Right renal cortex interstitium (tissue), 3 donors: ENCODE data around the gene CNTNAP2. TPM values are rescaled to one million over a fixed set of nuclear protein-coding genes. Genes with fewer than 3 reads are reported as not detected.

Experiments used
- DNase-seq, 3 donors: peaks; one replicate each; pipeline ENCODE4 v3.0.0-alpha.2; 2013; ENCODE audit warnings: low read depth in 3 of 3, low spot score in 2 of 3
- polyA plus RNA-seq, 3 donors: library from polyadenylated mRNA; unstranded; fragments of 120-200 nt; gene quantifications; one replicate each; pipeline ENCODE4 v1.2.1, GENCODE V29; 2013; ENCODE audit not compliant: insufficient read length in 3 of 3

CNTNAP2 gene
- polyA plus RNA-seq, 3 donors, result 21.2 to 29.0 (median 25.8) TPM

DNA sequence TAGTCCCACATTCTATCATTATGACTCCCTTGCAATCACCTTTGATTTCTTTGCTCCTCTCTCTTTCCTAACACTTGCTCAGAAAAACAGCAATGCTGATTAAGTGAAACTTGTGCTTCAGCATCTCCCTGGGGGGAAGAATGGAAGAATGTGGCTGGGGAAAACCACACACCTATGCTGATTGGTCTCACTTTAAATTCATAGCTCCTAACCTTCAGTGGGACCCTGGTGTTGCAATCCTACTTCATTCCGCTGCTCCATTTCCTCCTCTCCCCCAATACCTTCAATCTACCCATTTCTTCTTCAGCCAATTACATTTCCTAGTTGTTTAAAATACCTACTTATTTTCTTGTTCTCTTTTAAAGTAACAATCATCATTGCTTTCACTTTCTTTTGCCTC is 1307.3 kb downstream of the CNTNAP2 start:
- no peak for DNase-seq

DNA sequence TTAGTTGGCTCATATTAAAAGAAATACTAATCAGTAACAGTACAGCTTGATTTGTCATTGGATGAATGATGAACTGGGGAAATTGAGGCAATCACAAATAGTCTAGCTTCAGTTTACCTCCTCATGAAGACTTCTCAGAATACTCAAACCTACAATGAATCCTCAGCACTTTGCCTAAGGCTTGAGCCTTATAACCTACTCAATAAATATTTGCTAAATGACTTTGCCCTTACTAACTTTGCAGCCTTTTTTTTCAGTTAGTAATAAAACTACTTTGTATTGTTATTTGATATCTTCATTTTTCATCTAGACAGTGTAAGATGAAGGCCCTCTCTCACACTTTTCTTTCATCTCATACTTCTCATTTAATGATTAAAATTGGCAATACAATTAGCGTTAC is 1311.5 kb downstream of the CNTNAP2 start:
- DNase-seq, result no peak

DNA sequence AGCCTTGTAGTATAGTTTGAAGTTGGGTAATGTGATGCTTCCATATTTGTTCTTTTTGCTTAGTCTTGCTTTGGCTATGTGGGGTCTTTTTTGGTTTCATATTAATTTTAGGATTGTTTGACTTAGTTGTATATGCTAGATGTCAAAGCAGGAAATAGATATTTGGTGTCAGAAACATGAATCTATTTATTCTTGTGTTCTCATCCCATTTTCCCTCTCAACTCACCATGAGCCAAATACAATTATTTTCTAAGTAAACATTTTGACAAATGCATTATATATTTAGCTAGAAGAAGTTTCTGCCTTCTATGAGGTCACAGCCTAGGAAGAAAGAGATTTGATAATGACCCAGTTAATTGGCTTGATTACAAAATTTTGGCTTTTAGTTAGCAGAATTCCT is 1313.4 kb downstream of the CNTNAP2 start:
- DNase-seq, result no peak

DNA sequence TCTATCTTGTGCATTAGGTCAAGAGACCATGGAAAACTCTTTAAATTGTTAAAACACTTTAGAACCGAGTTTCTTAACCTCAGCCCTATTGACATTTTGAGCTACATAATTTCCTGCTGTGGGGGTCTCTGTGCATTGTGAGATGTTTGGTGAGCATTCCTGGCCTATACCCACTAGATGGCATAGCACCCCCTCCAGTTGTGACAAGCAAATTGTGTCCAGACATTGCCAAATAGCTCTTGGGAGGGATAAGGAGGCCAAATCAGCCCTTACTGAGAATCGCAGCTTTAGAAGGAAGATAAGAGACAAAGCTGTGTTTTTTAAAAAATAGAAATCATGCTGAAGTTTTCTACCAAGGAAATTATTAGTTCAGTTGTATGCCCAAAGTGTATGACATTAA is 1315.5 kb downstream of the CNTNAP2 start:
- DNase-seq, result peak in 1 of 3 donors; percentile 17

DNA sequence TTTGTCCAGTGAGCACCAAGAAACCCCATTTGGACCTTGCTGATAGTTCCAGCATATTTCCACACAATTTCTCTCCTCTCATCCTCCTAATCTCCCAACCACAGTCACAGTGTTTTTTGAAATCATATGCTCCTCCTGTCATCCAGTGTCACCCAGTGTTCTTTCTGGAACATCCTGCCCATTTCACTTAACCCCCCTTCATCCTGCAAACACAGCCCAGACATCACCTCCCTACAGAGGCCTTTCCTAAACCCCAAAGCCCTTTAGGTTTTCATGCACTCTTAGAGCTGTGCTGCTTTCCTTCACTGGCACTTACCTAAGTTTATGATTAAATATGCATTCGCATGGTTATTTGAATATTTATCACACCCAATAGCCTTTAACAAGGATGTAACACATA is 1316.0 kb downstream of the CNTNAP2 start:
- no peak for DNase-seq

DNA sequence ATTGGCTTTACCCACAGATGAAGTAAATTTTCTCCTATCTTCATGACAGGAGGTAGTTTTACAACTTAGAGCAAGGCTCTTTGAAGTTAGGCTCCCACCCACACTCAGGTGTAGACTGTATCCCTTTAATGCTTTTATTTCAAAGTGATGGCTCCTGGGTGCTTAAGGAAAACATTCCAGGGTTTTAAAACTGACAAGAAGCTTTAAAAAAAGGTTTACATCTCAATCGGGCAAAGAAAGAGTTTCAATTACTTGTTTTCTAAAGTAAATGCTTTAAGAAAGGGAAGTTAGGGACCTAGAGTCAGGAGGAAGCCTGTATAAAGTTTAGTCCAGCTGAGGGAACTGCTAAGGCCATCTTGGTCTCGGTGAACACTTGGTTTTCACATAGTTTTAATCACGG is 1320.1 kb downstream of the CNTNAP2 start:
- no peak for DNase-seq

DNA sequence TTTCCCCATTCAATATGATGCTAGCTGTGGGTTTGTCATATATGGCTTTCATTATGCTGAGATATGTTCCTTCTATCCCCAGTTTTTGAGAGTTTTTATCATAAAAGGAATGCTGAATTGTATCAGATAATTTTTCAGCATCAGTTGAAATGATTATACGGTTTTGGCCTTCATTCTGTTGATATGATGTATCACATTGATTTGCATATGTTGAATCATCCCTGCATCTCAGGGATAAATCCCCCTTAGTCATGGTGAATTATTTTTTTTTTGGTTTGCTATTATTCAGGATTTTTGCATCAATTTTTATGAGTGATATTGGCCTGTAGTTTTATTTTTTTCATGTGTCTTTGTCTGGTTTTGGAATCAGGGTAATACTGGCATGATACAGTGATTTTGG is 1321.6 kb downstream of the CNTNAP2 start:
- no peak for DNase-seq

DNA sequence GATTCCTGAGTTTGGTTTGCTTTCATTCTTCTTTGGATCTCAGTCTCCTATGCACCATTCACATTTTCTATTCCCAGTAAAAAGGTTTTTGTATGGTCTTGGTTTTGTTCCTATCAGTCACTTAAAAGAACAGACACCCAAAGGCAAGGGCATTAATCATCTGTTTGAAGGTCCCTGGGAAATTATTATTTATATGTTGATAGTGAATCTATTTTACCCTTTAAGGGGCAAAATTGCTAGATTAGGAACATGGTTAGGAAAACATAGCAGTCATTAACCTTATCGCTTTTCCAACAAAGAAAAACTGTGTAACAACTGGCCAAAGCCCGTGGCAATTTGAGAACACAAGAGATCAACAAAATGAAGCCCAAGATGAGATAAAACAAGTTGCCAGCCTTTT is 1327.3 kb downstream of the CNTNAP2 start:
- DNase-seq, result no peak

DNA sequence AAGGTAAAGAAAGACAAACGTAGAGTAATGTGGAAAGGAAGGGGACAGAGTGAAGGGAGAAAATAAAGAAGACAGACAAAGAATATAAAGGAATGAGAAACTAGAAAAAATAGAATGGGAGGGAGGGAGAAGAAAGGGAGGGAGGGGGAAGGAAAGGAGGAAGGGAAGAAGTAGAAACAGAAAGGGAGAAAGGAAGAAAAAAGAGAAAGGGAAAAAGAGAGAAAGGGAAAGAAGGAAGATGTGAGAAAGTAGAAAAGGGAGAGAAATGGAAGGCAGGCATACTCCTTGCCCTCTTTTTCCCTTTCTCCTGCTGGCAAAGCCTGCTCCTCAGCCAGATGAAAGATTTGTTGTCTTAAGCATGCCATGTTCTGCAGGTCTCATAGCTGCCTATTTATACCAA is 1336.2 kb downstream of the CNTNAP2 start:
- DNase-seq, result no peak

DNA sequence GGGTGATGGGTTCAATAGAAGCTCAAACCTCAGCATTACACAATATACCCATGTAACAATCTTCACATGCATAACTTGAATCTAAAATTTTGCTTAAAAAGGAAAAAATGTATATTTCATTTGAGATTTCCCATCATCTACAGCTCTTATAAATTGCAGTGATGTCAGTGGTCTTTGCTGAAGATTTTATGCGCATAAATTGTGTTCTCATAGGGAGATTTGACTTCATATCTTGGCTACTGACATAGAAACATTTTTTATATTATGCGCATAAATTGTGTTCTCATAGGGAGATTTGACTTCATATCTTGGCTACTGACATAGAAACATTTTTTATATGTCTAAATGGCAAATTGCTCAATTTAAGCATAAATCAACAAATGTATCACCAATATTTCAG is 1348.6 kb downstream of the CNTNAP2 start:
- no peak for DNase-seq

DNA sequence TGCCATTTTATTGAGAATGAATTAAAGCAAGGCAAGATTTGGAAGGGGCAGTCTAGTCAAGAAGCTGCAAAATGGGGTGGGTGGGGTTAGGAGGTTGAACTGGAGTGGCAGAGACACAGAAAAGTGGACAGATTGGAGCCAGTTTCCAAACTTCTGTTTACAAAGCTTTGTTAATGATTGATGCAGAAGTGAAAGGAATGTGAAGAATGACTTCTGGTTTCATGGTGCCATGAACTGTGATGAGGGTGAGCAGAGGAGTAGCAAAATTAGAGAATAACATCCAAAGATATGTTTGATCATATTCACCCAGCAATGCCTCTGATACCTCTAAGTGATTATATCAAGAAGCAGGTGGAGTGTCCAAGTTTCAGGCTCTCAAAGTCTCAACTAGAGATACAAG is 1356.0 kb downstream of the CNTNAP2 start:
- no peak for DNase-seq

DNA sequence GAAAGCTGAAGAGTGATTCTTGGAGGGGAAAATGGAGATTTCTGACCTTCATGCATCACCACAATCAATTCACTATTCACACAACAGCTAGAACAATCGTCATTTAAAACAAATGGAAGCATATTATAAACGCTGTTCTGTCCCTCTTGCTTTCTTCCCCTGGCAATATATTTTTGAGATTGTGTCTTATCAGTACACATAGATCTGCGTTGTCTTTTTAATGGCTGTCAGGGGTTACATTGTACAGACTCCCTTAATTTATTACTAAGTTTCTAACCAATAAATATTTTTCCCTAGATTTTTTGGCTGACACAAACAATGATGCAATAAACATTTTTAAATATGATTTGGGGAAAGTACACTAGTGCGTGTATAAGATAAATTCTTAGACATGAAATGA is 1358.3 kb downstream of the CNTNAP2 start:
- DNase-seq, result no peak

DNA sequence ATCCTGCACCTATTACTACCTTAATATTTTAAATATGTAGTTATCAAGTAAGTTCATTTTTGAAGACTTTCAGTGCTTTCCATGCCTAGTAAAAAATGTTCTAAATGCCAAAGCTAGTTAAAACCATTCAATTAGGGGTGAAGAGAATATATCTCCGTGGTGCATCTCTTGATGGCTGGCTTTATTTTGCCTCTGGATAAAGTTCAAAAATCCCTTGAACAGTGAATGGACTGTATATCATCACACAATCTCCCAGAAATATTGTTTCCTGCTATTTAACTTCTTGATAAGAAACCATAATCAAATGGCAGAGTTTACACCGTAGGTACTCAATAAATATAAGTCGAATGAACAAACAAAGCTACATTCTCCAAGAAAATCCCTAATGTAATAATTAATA is 1360.9 kb downstream of the CNTNAP2 start:
- DNase-seq, result no peak

DNA sequence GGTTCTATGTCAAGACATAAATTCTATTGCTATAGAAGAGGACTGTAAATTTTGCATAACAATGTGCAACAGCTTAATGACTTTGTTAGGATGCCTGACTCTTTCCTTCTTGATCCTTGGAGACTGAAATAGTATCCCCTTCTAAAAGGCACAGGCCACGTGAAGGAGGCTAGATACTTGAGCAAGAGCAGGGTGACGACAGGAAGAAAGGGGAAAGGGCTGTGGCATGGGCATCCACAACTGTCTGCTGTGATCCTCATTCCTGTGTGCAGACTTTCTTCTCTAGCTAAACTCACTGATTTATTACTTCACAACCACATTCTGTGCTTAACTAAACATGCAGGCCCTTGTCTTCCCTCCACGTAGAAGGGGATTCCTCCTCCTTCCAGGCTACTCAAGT is 1362.2 kb downstream of the CNTNAP2 start:
- peak; percentile 12 to 39 (median 27) for DNase-seq

DNA sequence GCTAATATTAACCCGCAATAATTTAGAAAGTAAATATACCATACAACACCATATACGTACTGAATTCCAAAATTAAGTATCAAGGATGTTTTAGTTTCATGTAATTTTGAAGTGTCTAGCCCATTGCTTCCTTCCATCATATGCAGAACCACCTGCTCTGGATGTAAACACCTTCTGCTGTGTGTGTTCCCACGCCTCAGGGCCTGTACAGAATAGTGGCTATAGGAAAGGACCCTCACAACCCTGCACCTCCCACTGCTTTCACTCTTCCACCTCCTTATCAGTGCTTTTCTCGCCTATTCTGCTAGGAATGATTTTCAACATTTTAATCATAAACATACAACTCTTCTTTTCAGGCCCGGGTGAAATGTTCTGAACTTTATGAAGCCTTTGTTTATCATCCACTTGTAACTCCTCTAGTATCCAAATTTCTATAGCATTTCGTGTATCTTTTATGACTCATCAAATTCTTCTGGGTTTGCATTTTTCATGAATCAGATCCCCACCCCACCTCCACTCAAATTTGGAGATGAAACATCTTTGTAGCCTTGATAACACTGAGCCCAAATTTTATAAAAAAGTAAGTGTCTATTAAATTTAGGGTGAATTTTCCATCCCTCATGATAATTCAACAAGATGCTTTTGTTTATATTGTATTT is 1367.2 kb downstream of the CNTNAP2 start:
- DNase-seq, result no peak

DNA sequence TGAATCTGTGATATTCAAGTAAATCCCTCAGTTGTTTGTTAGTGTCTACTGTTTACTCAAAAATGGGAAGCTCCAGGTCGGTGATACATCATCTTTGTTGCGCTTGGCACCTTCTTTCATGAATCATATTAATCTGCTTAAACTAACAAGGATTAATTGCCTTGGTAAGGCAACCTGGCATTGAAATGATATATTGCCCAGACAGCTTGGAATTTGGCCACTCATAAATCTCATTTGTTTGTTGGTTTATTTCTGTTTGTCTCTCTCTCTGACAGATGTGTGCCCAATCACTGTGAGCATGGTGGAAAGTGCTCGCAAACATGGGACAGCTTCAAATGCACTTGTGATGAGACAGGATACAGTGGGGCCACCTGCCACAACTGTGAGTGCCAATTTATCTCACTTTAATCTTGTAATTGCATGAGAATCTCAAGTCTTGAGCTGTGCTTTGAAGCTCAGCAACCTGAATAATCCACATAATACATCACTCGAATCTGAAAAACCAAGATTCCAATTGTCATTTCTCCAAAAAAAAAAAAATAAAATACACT is 1369.1 kb downstream of the CNTNAP2 start:
- no peak for DNase-seq

DNA sequence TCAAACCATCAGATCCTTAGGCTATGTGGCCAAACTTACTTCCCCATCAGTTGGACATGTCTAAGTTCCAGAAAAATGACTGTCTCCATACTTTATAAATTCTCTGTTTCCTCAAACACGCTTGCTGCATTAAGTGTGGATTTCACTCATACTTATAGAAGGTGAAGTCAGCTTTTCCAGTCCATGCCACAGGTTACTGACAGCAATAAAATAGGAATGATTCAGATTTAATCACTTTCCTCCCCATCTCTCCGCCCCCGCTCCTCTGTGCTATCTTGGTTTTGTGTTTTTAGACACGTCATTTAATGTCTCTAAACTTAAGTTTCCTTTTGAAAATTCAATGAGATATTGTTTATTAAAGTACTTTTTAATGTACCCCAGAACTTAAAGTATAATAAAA is 1376.0 kb downstream of the CNTNAP2 start:
- DNase-seq, result no peak

DNA sequence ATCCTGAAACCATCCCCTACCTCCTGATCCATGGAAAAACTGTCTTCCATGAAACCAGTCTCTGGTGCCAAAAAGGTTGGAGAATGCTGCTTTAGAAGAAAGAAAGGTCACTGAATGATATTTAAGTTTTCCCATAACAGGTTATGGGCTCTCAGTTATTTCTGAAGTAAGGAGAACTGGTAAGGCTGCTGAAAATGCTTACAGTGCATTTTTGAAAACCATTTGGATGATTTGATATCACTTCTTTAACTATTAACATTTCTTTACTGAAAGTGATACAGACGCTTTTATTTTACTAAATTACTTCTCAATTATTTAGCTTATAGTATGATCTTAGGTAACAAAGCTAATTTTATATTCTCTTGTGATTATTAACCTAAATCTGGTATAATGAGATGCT is 1379.6 kb downstream of the CNTNAP2 start:
- no peak for DNase-seq

DNA sequence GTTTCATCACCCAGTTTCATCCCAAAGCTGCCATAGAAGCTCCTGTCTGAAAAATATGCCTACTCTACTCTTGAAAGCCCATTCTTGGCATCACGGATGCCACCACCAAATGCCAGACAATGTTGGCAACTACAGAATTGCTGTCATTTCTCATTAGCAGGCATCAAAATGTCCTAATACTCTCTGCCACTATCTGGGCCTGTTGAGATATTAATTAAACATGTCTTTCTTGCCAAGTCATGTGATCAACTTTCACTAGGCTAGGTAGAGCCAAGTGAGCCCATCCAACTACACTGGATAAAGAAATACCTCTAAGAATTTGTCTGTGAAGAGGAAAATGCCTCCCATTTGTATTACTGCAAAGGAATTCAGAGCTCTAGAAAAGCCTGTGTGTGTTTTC is 1380.6 kb downstream of the CNTNAP2 start:
- DNase-seq, result no peak

DNA sequence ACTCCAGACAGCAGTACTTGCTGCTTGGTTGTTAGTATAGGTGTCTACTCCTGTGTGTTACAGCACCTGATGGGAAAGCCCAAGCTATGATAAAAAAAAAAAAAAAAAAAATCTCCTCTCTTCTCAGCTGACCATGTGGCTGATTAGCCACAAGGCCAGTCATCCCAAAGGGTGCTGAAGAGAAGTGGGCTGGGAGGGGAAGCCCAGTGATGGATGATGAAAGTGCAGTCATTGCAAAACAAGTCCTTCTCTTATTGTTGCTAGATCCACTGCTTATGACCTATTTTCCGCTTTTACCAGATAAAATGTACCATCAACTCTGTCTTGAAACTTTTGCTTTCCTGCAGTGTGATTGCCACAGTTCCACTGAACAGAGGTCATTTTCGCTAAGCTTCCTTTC is 1381.5 kb downstream of the CNTNAP2 start:
- DNase-seq, result no peak

DNA sequence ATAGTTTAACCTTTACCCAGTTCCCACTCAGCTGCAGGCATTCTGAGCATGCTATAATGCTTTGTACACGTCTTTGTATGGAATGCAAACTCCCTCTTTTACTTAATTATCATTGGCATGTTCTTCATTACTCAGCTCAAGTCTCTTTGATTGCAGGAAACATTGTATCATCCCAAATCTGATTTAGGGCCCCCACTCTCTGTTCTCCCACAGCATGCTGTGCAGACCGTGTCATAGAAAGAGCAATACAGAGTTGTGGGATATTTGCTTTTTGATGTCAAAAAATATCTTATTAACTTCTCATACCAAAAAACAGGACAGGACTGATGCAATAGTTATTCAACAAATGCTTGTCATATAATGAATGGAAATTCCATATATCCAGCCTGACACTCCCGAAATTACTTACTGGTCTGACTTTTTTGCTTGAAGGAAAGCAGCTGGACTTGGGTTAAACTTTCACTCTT is 1392.5 kb downstream of the CNTNAP2 start:
- DNase-seq, result no peak

DNA sequence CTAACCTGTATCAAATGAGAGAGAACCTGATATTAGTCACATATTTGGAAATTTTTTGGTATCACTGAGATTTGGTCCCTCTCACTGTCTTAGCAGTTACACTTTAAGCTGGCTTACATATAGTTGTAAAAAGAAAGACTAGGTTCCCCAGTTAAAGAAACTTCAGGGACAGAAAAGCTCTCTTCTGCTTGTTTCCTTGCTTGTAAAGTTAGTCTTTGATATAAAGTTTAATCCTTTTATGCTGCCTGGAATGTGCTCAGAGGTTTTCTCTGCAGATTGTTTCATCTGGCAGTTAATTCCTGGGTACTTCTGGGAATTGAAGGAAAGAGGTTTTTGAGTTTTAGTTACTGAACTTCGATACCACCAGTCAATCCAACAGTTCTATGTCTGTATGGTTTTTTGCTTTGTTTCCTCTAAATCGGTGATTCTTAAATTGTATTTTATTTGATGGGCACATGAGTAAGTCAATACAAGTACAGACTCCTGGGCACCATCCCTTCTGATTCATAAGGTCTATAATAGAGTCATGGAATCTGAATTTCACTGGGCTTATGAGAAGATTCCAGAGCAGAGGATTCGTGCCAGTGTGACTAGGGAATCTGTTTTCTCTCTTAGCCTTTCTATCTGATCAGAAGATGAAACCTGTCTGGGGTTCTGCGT is 1393.1 kb downstream of the CNTNAP2 start:
- no peak for DNase-seq
